Measurements from ENCODE around the gene SLIT3.

The SLIT3 gene

GRCh38 chr5:168710706-168711105 lies 590.2 kb downstream of the SLIT3 start:
- DNase-seq, result no peak

- DNase-seq, result no peak
Observed at GRCh38 chr5:168707716-168708695, 592.9 kb downstream of the SLIT3 start.

GRCh38 chr5:168706655-168707069 lies 594.3 kb downstream of the SLIT3 start:
- no peak for DNase-seq

GRCh38 chr5:168705321-168705720 lies 595.6 kb downstream of the SLIT3 start:
- DNase-seq, result no peak

- DNase-seq, result no peak
Observed at GRCh38 chr5:168702511-168702910, 598.4 kb downstream of the SLIT3 start.

GRCh38 chr5:168701641-168702040 lies 599.3 kb downstream of the SLIT3 start:
- no peak for DNase-seq

- no peak for DNase-seq
Observed at GRCh38 chr5:168699002-168699401, 601.9 kb downstream of the SLIT3 start.

GRCh38 chr5:168697034-168697720 lies 603.8 kb downstream of the SLIT3 start:
- DNase-seq, result no peak

GRCh38 chr5:168696611-168697010 lies 604.3 kb downstream of the SLIT3 start:
- DNase-seq, result no peak

- no peak for DNase-seq
Observed at GRCh38 chr5:168695301-168695835, 605.6 kb downstream of the SLIT3 start.

GRCh38 chr5:168694289-168694688 lies 606.6 kb downstream of the SLIT3 start:
- DNase-seq, result no peak

GRCh38 chr5:168693883-168694282 lies 607.1 kb downstream of the SLIT3 start:
- DNase-seq, result no peak

- DNase-seq, result no peak
Observed at GRCh38 chr5:168693297-168693696, 607.6 kb downstream of the SLIT3 start.

- DNase-seq, result no peak
Observed at GRCh38 chr5:168691891-168692290, 609.0 kb downstream of the SLIT3 start.

- DNase-seq, result no peak
Observed at GRCh38 chr5:168689260-168689659, 611.7 kb downstream of the SLIT3 start.

GRCh38 chr5:168686837-168687236 lies 614.1 kb downstream of the SLIT3 start:
- no peak for DNase-seq

- no peak for DNase-seq
Observed at GRCh38 chr5:168685566-168685965, 615.4 kb downstream of the SLIT3 start.

GRCh38 chr5:168683927-168684295 lies 617.0 kb downstream of the SLIT3 start:
- no peak for DNase-seq

- DNase-seq, result peak; percentile 27
Observed at GRCh38 chr5:168683247-168683926, 617.6 kb downstream of the SLIT3 start.

- DNase-seq, result no peak
Observed at GRCh38 chr5:168681556-168682183, 619.3 kb downstream of the SLIT3 start.

- no peak for DNase-seq
Observed at GRCh38 chr5:168680395-168680794, 620.5 kb downstream of the SLIT3 start.

GRCh38 chr5:168679515-168679920 lies 621.4 kb downstream of the SLIT3 start:
- peak; percentile 57 for DNase-seq

- DNase-seq, result no peak
Observed at GRCh38 chr5:168676501-168676900, 624.4 kb downstream of the SLIT3 start.
